Measurements from ENCODE around the gene PTGFRN.

Gene PTGFRN

GRCh38 chr1:116949213-116949985, 39.7 kb downstream of the PTGFRN start:
- peaks cover 19 to 20% of the 10 kb centered on the region in 2 donors for H3K36me3 ChIP-seq (ENCODE audit: control insufficient read depth in 2 of 2, insufficient read depth in 2 of 2, low read length in 2 of 2)
- no peaks in the 10 kb centered on the region for H3K4me1 ChIP-seq (ENCODE audit: control insufficient read depth in 2 of 2, insufficient read depth in 2 of 2, low read length in 2 of 2)
- no peaks in the 10 kb centered on the region for H3K27me3 ChIP-seq (ENCODE audit: control insufficient read depth in 2 of 2, insufficient read depth in 2 of 2, low read length in 2 of 2)
- H3K4me3 ChIP-seq (ENCODE audit: low read length in 2 of 2), result no peak overlapping the region
- no peaks in the 10 kb centered on the region for H3K9me3 ChIP-seq (ENCODE audit: control insufficient read depth in 2 of 2, low read length in 2 of 2)
- H3K27ac ChIP-seq (ENCODE audit: low read depth in 2 of 2, low read length in 2 of 2), result no peak overlapping the region
- no peak overlapping the region for H3K9ac ChIP-seq (ENCODE audit: low read depth in 1 of 2, low read length in 2 of 2)

GRCh38 chr1:116950517-116951199, 40.9 kb downstream of the PTGFRN start:
- H3K9me3 ChIP-seq (ENCODE audit: control insufficient read depth in 2 of 2, low read length in 2 of 2), result no peaks in the 10 kb centered on the region
- no peaks in the 10 kb centered on the region for H3K27me3 ChIP-seq (ENCODE audit: control insufficient read depth in 2 of 2, insufficient read depth in 2 of 2, low read length in 2 of 2)
- no peak overlapping the region for H3K4me3 ChIP-seq (ENCODE audit: low read length in 2 of 2)
- H3K4me1 ChIP-seq (ENCODE audit: control insufficient read depth in 2 of 2, insufficient read depth in 2 of 2, low read length in 2 of 2), result no peaks in the 10 kb centered on the region
- peak overlapping the region in 1 of 2 donors; percentile 57 for H3K27ac ChIP-seq (ENCODE audit: low read depth in 2 of 2, low read length in 2 of 2)
- no peak overlapping the region for H3K9ac ChIP-seq (ENCODE audit: low read depth in 1 of 2, low read length in 2 of 2)
- H3K36me3 ChIP-seq (ENCODE audit: control insufficient read depth in 2 of 2, insufficient read depth in 2 of 2, low read length in 2 of 2), result peaks cover 15% of the 10 kb centered on the region in 2 donors

- Histone ChIP-seq H3K9ac (ENCODE audit: low read depth in 1 of 2, low read length in 2 of 2) (no peak overlapping the region), H3K9me3 (ENCODE audit: control insufficient read depth in 2 of 2, low read length in 2 of 2) (no peaks in the 10 kb centered on the region), H3K4me1 (ENCODE audit: control insufficient read depth in 2 of 2, insufficient read depth in 2 of 2, low read length in 2 of 2) (no peaks in the 10 kb centered on the region), H3K27me3 (ENCODE audit: control insufficient read depth in 2 of 2, insufficient read depth in 2 of 2, low read length in 2 of 2) (no peaks in the 10 kb centered on the region), H3K36me3 (ENCODE audit: control insufficient read depth in 2 of 2, insufficient read depth in 2 of 2, low read length in 2 of 2) (peaks cover 8 to 15% of the 10 kb centered on the region in 2 donors), H3K4me3 (ENCODE audit: low read length in 2 of 2) (no peak overlapping the region), H3K27ac (ENCODE audit: low read depth in 2 of 2, low read length in 2 of 2) (peak overlapping the region in 1 of 2 donors; percentile 57)
Observed at GRCh38 chr1:116951200-116951935, 41.7 kb downstream of the PTGFRN start.

- peaks cover 8 to 20% of the 10 kb centered on the region in 2 donors for H3K36me3 ChIP-seq (ENCODE audit: control insufficient read depth in 2 of 2, insufficient read depth in 2 of 2, low read length in 2 of 2)
- H3K27me3 ChIP-seq (ENCODE audit: control insufficient read depth in 2 of 2, insufficient read depth in 2 of 2, low read length in 2 of 2), result no peaks in the 10 kb centered on the region
- H3K9me3 ChIP-seq (ENCODE audit: control insufficient read depth in 2 of 2, low read length in 2 of 2), result no peaks in the 10 kb centered on the region
- no peaks in the 10 kb centered on the region for H3K4me1 ChIP-seq (ENCODE audit: control insufficient read depth in 2 of 2, insufficient read depth in 2 of 2, low read length in 2 of 2)
- no peak overlapping the region for H3K4me3 ChIP-seq (ENCODE audit: low read length in 2 of 2)
- H3K27ac ChIP-seq (ENCODE audit: low read depth in 2 of 2, low read length in 2 of 2), result no peak overlapping the region
- H3K9ac ChIP-seq (ENCODE audit: low read depth in 1 of 2, low read length in 2 of 2), result no peak overlapping the region
Observed at GRCh38 chr1:116952738-116953275, 43.1 kb downstream of the PTGFRN start.

GRCh38 chr1:116954440-116954839, 44.7 kb downstream of the PTGFRN start:
- H3K9me3 ChIP-seq (ENCODE audit: control insufficient read depth in 2 of 2, low read length in 2 of 2), result no peaks in the 10 kb centered on the region
- H3K27ac ChIP-seq (ENCODE audit: low read depth in 2 of 2, low read length in 2 of 2), result no peak overlapping the region
- no peak overlapping the region for H3K9ac ChIP-seq (ENCODE audit: low read depth in 1 of 2, low read length in 2 of 2)
- peaks cover 10 to 14% of the 10 kb centered on the region in 2 donors for H3K36me3 ChIP-seq (ENCODE audit: control insufficient read depth in 2 of 2, insufficient read depth in 2 of 2, low read length in 2 of 2)
- no peaks in the 10 kb centered on the region for H3K4me1 ChIP-seq (ENCODE audit: control insufficient read depth in 2 of 2, insufficient read depth in 2 of 2, low read length in 2 of 2)
- no peak overlapping the region for H3K4me3 ChIP-seq (ENCODE audit: low read length in 2 of 2)
- no peaks in the 10 kb centered on the region for H3K27me3 ChIP-seq (ENCODE audit: control insufficient read depth in 2 of 2, insufficient read depth in 2 of 2, low read length in 2 of 2)

GRCh38 chr1:116956378-116956777, 46.7 kb downstream of the PTGFRN start:
- H3K4me1 ChIP-seq (ENCODE audit: control insufficient read depth in 2 of 2, insufficient read depth in 2 of 2, low read length in 2 of 2), result no peaks in the 10 kb centered on the region
- H3K27ac ChIP-seq (ENCODE audit: low read depth in 2 of 2, low read length in 2 of 2), result no peak overlapping the region
- peaks cover 9 to 18% of the 10 kb centered on the region in 2 donors for H3K36me3 ChIP-seq (ENCODE audit: control insufficient read depth in 2 of 2, insufficient read depth in 2 of 2, low read length in 2 of 2)
- no peak overlapping the region for H3K9ac ChIP-seq (ENCODE audit: low read depth in 1 of 2, low read length in 2 of 2)
- H3K27me3 ChIP-seq (ENCODE audit: control insufficient read depth in 2 of 2, insufficient read depth in 2 of 2, low read length in 2 of 2), result no peaks in the 10 kb centered on the region
- H3K4me3 ChIP-seq (ENCODE audit: low read length in 2 of 2), result no peak overlapping the region
- H3K9me3 ChIP-seq (ENCODE audit: control insufficient read depth in 2 of 2, low read length in 2 of 2), result no peaks in the 10 kb centered on the region

- Histone ChIP-seq H3K27ac (ENCODE audit: low read depth in 2 of 2, low read length in 2 of 2) (no peak overlapping the region), H3K4me3 (ENCODE audit: low read length in 2 of 2) (no peak overlapping the region), H3K27me3 (ENCODE audit: control insufficient read depth in 2 of 2, insufficient read depth in 2 of 2, low read length in 2 of 2) (no peaks in the 10 kb centered on the region), H3K9me3 (ENCODE audit: control insufficient read depth in 2 of 2, low read length in 2 of 2) (no peaks in the 10 kb centered on the region), H3K36me3 (ENCODE audit: control insufficient read depth in 2 of 2, insufficient read depth in 2 of 2, low read length in 2 of 2) (peaks cover 13 to 30% of the 10 kb centered on the region in 2 donors), H3K9ac (ENCODE audit: low read depth in 1 of 2, low read length in 2 of 2) (no peak overlapping the region), H3K4me1 (ENCODE audit: control insufficient read depth in 2 of 2, insufficient read depth in 2 of 2, low read length in 2 of 2) (peaks cover 0 to 1% of the 10 kb centered on the region in 2 donors)
Observed at GRCh38 chr1:116957646-116958045, 47.9 kb downstream of the PTGFRN start.

GRCh38 chr1:116958110-116958509, 48.4 kb downstream of the PTGFRN start:
- Histone ChIP-seq H3K9ac (ENCODE audit: low read depth in 1 of 2, low read length in 2 of 2) (no peak overlapping the region), H3K4me3 (ENCODE audit: low read length in 2 of 2) (no peak overlapping the region), H3K27me3 (ENCODE audit: control insufficient read depth in 2 of 2, insufficient read depth in 2 of 2, low read length in 2 of 2) (no peaks in the 10 kb centered on the region), H3K9me3 (ENCODE audit: control insufficient read depth in 2 of 2, low read length in 2 of 2) (no peaks in the 10 kb centered on the region), H3K4me1 (ENCODE audit: control insufficient read depth in 2 of 2, insufficient read depth in 2 of 2, low read length in 2 of 2) (peaks cover 0 to 4% of the 10 kb centered on the region in 2 donors), H3K27ac (ENCODE audit: low read depth in 2 of 2, low read length in 2 of 2) (no peak overlapping the region), H3K36me3 (ENCODE audit: control insufficient read depth in 2 of 2, insufficient read depth in 2 of 2, low read length in 2 of 2) (peaks cover 17 to 31% of the 10 kb centered on the region in 2 donors)

DNA sequence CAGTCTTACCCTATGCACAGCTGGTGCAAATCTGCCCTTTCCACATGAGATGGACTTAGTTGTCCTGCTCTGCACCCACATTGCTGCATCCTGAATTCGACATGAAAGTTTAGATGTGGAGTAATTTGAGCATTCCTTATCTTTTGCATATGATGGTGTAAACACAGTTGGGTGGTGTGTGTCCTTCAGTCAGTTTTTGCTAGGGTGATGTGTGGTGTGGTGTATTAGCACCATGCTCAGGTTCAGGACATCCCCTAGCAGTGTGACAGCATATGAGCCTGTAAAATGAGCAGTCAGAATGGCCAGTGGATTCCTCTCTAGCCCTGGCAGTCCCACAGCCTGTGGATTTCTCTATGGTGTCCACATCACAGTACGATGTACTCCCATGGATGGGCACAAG, 49.3 kb downstream of the PTGFRN start:
- Histone ChIP-seq H3K27ac (ENCODE audit: low read depth in 2 of 2, low read length in 2 of 2) (no peak overlapping the region), H3K27me3 (ENCODE audit: control insufficient read depth in 2 of 2, insufficient read depth in 2 of 2, low read length in 2 of 2) (no peaks in the 10 kb centered on the region), H3K4me1 (ENCODE audit: control insufficient read depth in 2 of 2, insufficient read depth in 2 of 2, low read length in 2 of 2) (peaks cover 0 to 4% of the 10 kb centered on the region in 2 donors), H3K36me3 (ENCODE audit: control insufficient read depth in 2 of 2, insufficient read depth in 2 of 2, low read length in 2 of 2) (peaks cover 19 to 31% of the 10 kb centered on the region in 2 donors), H3K4me3 (ENCODE audit: low read length in 2 of 2) (no peak overlapping the region), H3K9me3 (ENCODE audit: control insufficient read depth in 2 of 2, low read length in 2 of 2) (no peaks in the 10 kb centered on the region), H3K9ac (ENCODE audit: low read depth in 1 of 2, low read length in 2 of 2) (no peak overlapping the region)
